GM23338 (cell line): ENCODE data around the gene PCNX1. TPM values are rescaled to one million over a fixed set of nuclear protein-coding genes. Genes with fewer than 3 reads are reported as not detected.

Source experiments
- ATAC-seq: fragments of 200-7000 bp; cut with Tn5 transposase; 3 replicates; pipeline ENCODE4 v1.9.1; 2020
- DNase-seq: peaks from one replicate; pipeline ENCODE4 v3.0.0-alpha.2; 2015; ENCODE audit warnings: low spot score
- H2AFZ ChIP-seq: fragments of 200-600 bp; sonication (generic); 2 replicates; pipeline ENCODE4 v1.8.0; 2016; ENCODE audit warnings: antibody characterized with exemption, mild to moderate bottlenecking, moderate library complexity
- H3F3A ChIP-seq: fragments of 200-600 bp; sonication (generic); replicated peaks from 2 replicates; pipeline ENCODE4 v1.8.0; 2017; ENCODE audit warnings: antibody characterized with exemption, mixed run types, low read depth
- H3K27ac ChIP-seq: fragments of 200-600 bp; sonication (generic); 2 replicates; pipeline ENCODE4 v1.6.1; 2016; ENCODE audit warnings: low read depth
- H3K27me3 ChIP-seq: fragments of 200-600 bp; sonication (generic); 2 replicates; pipeline ENCODE4 v1.8.0; 2016; ENCODE audit warnings: mild to moderate bottlenecking, mixed run types, moderate library complexity; ENCODE audit not compliant: insufficient read depth
- H3K36me3 ChIP-seq: fragments of 200-600 bp; sonication (generic); 2 replicates; pipeline ENCODE4 v1.8.0; 2016; ENCODE audit warnings: mild to moderate bottlenecking; ENCODE audit not compliant: insufficient read depth
- H3K4me1 ChIP-seq: fragments of 200-600 bp; sonication (generic); 2 replicates; pipeline ENCODE4 v1.8.0; 2016; ENCODE audit warnings: mild to moderate bottlenecking, moderate library complexity; ENCODE audit not compliant: insufficient read depth
- H3K4me2 ChIP-seq: fragments of 200-600 bp; sonication (generic); 2 replicates; pipeline ENCODE4 v1.7.1; 2017; ENCODE audit warnings: mixed run types
- H3K4me3 ChIP-seq: fragments of 200-600 bp; sonication (generic); 2 replicates; pipeline ENCODE4 v1.6.1; 2016; ENCODE audit warnings: mixed run types
- H3K79me2 ChIP-seq: fragments of 200-600 bp; sonication (generic); replicated peaks from 2 replicates; pipeline ENCODE4 v1.8.0; 2017; ENCODE audit warnings: mild to moderate bottlenecking; ENCODE audit not compliant: insufficient read depth
- H3K9me2 ChIP-seq: fragments of 200-600 bp; sonication (generic); 2 replicates; pipeline ENCODE4 v1.8.0; 2017; ENCODE audit not compliant: insufficient read depth
- H4K20me1 ChIP-seq: fragments of 200-600 bp; sonication (generic); replicated peaks from 2 replicates; pipeline ENCODE4 v1.8.0; 2017; ENCODE audit warnings: mild to moderate bottlenecking; ENCODE audit not compliant: insufficient read depth
- H3K27ac Mint-ChIP-seq: 2 replicates; pipeline ENCODE4 v1.8.0; 2020; ENCODE audit warnings: inconsistent platforms, mild to moderate bottlenecking, moderate library complexity, mixed read lengths
- H3K27me3 Mint-ChIP-seq: 3 replicates; pipeline ENCODE4 v1.8.0; 2022; ENCODE audit warnings: low read depth, mild to moderate bottlenecking, moderate library complexity, mixed read lengths, inconsistent platforms; ENCODE audit not compliant: insufficient read depth, poor library complexity
- H3K36me3 Mint-ChIP-seq: 3 replicates; pipeline ENCODE4 v1.8.0; 2021; ENCODE audit warnings: low read depth, mild to moderate bottlenecking, inconsistent platforms, moderate library complexity, mixed read lengths
- H3K4me1 Mint-ChIP-seq: 3 replicates; pipeline ENCODE4 v1.8.0; 2020; ENCODE audit warnings: mild to moderate bottlenecking, inconsistent platforms, mixed read lengths
- H3K4me3 Mint-ChIP-seq: 3 replicates; pipeline ENCODE4 v1.8.0; 2021; ENCODE audit warnings: moderate library complexity, mild to moderate bottlenecking, inconsistent platforms, mixed read lengths
- H3K9me3 Mint-ChIP-seq: 3 replicates; pipeline ENCODE4 v1.8.0; 2020; ENCODE audit warnings: moderate library complexity, mild to moderate bottlenecking, inconsistent platforms, mixed read lengths
- EZH2 ChIP-seq: fragments of 200-600 bp; sonication (generic); IDR thresholded peaks from one replicate; pipeline ENCODE4 v1.8.0; 2017; ENCODE audit warnings: antibody characterized with exemption, mild to moderate bottlenecking, low read depth; ENCODE audit not compliant: unreplicated experiment
- EZH2phosphoT487 ChIP-seq: fragments of 200-600 bp; sonication (generic); IDR thresholded peaks from one replicate; pipeline ENCODE4 v1.8.1; 2018; ENCODE audit warnings: antibody characterized with exemption; ENCODE audit not compliant: unreplicated experiment
- JUNB ChIP-seq: IDR thresholded peaks from one replicate; pipeline ENCODE4 v1.6.1; 2016; ENCODE audit warnings: antibody characterized with exemption; ENCODE audit not compliant: unreplicated experiment
- NANOG ChIP-seq: IDR thresholded peaks from 2 replicates; pipeline ENCODE4 v1.6.1; 2016; ENCODE audit warnings: antibody characterized with exemption, borderline replicate concordance
- polyA plus RNA-seq: library from polyadenylated mRNA; unstranded; fragments of >200 nt; fragmentation: Nextera tagmentation; extraction: Ambion mirVana; gene quantifications from 2 replicates; pipeline ENCODE4 v1.2.1, GENCODE V29; 2016
- total RNA-seq: library from RNA; depleted of rRNA; stranded (reverse); fragments of >200 nt; shearing (Covaris generic); gene quantifications from 2 replicates; pipeline ENCODE4 v1.2.3, GENCODE V29; 2014
- TF ChIP-seq, protein P1 (sequence below): fragments of 250-450 bp; sonication (Bioruptor Pico); IDR thresholded peaks from 2 replicates; pipeline ENCODE4 v1.5.0; 2020; ENCODE audit warnings: mild to moderate bottlenecking, moderate library complexity
- TF ChIP-seq, protein P2 (sequence below): IDR thresholded peaks from one replicate; pipeline ENCODE4 v1.6.1; 2018; ENCODE audit warnings: antibody characterized with exemption; ENCODE audit not compliant: unreplicated experiment

The PCNX1 gene
- total and polyA plus RNA-seq, 2 experiments from 2014 or later = 19.4 to 53.1 TPM

GRCh38 chr14:71006200-71006563 is 98.9 kb downstream of the PCNX1 start:
- no peak for ATAC-seq
- Mint-ChIP-seq H3K36me3 (peaks cover 8% of the 10 kb centered on the region; the same call in 2 of the 3 replicates), H3K9me3 (no peaks in the 10 kb centered on the region), H3K27me3 (no peaks in the 10 kb centered on the region), H3K4me3 (no peak overlapping the region), H3K27ac (no peak overlapping the region), H3K4me1 (peaks cover 11% of the 10 kb centered on the region; the same call in 2 of the 3 replicates)
- no peak overlapping the region; the same call in 1 of the 2 replicates for H3K27ac ChIP-seq
- DNase-seq = no peak
- no peak overlapping the region for H3K4me3 ChIP-seq
- H3K4me1 ChIP-seq = no peaks in the 10 kb centered on the region
- H3K9me2 ChIP-seq = no peaks in the 10 kb centered on the region
- H3F3A ChIP-seq = no peaks in the 10 kb centered on the region
- H3K27me3 ChIP-seq = no peaks in the 10 kb centered on the region
- peaks cover 5% of the 10 kb centered on the region; the same call in 1 of the 2 replicates for H4K20me1 ChIP-seq
- TF ChIP-seq, protein P1, sequence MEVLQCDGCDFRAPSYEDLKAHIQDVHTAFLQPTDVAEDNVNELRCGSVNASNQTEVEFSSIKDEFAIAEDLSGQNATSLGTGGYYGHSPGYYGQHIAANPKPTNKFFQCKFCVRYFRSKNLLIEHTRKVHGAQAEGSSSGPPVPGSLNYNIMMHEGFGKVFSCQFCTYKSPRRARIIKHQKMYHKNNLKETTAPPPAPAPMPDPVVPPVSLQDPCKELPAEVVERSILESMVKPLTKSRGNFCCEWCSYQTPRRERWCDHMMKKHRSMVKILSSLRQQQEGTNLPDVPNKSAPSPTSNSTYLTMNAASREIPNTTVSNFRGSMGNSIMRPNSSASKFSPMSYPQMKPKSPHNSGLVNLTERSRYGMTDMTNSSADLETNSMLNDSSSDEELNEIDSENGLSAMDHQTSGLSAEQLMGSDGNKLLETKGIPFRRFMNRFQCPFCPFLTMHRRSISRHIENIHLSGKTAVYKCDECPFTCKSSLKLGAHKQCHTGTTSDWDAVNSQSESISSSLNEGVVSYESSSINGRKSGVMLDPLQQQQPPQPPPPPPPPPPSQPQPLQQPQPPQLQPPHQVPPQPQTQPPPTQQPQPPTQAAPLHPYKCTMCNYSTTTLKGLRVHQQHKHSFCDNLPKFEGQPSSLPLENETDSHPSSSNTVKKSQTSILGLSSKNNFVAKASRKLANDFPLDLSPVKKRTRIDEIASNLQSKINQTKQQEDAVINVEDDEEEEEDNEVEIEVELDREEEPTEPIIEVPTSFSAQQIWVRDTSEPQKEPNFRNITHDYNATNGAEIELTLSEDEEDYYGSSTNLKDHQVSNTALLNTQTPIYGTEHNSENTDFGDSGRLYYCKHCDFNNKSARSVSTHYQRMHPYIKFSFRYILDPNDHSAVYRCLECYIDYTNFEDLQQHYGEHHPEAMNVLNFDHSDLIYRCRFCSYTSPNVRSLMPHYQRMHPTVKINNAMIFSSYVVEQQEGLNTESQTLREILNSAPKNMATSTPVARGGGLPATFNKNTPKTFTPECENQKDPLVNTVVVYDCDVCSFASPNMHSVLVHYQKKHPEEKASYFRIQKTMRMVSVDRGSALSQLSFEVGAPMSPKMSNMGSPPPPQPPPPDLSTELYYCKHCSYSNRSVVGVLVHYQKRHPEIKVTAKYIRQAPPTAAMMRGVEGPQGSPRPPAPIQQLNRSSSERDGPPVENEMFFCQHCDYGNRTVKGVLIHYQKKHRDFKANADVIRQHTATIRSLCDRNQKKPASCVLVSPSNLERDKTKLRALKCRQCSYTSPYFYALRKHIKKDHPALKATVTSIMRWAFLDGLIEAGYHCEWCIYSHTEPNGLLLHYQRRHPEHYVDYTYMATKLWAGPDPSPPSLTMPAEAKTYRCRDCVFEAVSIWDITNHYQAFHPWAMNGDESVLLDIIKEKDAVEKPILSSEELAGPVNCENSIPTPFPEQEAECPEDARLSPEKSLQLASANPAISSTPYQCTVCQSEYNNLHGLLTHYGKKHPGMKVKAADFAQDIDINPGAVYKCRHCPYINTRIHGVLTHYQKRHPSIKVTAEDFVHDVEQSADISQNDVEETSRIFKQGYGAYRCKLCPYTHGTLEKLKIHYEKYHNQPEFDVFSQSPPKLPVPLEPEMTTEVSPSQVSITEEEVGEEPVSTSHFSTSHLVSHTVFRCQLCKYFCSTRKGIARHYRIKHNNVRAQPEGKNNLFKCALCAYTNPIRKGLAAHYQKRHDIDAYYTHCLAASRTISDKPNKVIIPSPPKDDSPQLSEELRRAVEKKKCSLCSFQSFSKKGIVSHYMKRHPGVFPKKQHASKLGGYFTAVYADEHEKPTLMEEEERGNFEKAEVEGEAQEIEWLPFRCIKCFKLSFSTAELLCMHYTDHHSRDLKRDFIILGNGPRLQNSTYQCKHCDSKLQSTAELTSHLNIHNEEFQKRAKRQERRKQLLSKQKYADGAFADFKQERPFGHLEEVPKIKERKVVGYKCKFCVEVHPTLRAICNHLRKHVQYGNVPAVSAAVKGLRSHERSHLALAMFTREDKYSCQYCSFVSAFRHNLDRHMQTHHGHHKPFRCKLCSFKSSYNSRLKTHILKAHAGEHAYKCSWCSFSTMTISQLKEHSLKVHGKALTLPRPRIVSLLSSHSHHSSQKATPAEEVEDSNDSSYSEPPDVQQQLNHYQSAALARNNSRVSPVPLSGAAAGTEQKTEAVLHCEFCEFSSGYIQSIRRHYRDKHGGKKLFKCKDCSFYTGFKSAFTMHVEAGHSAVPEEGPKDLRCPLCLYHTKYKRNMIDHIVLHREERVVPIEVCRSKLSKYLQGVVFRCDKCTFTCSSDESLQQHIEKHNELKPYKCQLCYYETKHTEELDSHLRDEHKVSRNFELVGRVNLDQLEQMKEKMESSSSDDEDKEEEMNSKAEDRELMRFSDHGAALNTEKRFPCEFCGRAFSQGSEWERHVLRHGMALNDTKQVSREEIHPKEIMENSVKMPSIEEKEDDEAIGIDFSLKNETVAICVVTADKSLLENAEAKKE (CRISPR knock-in tag) = no peak
- no peak for TF ChIP-seq EZH2
- no peak for TF ChIP-seq NANOG
- TF ChIP-seq, protein P2, sequence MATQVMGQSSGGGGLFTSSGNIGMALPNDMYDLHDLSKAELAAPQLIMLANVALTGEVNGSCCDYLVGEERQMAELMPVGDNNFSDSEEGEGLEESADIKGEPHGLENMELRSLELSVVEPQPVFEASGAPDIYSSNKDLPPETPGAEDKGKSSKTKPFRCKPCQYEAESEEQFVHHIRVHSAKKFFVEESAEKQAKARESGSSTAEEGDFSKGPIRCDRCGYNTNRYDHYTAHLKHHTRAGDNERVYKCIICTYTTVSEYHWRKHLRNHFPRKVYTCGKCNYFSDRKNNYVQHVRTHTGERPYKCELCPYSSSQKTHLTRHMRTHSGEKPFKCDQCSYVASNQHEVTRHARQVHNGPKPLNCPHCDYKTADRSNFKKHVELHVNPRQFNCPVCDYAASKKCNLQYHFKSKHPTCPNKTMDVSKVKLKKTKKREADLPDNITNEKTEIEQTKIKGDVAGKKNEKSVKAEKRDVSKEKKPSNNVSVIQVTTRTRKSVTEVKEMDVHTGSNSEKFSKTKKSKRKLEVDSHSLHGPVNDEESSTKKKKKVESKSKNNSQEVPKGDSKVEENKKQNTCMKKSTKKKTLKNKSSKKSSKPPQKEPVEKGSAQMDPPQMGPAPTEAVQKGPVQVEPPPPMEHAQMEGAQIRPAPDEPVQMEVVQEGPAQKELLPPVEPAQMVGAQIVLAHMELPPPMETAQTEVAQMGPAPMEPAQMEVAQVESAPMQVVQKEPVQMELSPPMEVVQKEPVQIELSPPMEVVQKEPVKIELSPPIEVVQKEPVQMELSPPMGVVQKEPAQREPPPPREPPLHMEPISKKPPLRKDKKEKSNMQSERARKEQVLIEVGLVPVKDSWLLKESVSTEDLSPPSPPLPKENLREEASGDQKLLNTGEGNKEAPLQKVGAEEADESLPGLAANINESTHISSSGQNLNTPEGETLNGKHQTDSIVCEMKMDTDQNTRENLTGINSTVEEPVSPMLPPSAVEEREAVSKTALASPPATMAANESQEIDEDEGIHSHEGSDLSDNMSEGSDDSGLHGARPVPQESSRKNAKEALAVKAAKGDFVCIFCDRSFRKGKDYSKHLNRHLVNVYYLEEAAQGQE = no peak
- no peak for TF ChIP-seq EZH2phosphoT487
- no peak for TF ChIP-seq JUNB
- no peaks in the 10 kb centered on the region for H3K36me3 ChIP-seq
- no peak overlapping the region for H2AFZ ChIP-seq
- no peak overlapping the region for H3K4me2 ChIP-seq
- H3K79me2 ChIP-seq = no peaks in the 10 kb centered on the region
